Naive thymus-derived CD4-positive, alpha-beta T cell (primary cell): ENCODE data around the gene PHF23. TPM values are rescaled to one million over a fixed set of nuclear protein-coding genes. Genes with fewer than 3 reads are reported as not detected.
A peak's percentile ranks its signal among the peaks of the same experiment; 100 is the strongest.

ENCODE experiments used
- ATAC-seq: fragments of 150-1000 bp; cut with Tn5 transposase; 2 replicates; pipeline ENCODE4 v1.10.0; 2021; ENCODE audit warnings: mild to moderate bottlenecking, moderate library complexity
- CTCF ChIA-PET: fragments of 350-600 bp; sonication (Branson Sonifier 250); formaldehyde crosslinking; loops from one replicate; lab custom pipeline; 2021; ENCODE audit warnings: antibody characterized with exemption; lab: Charles Lee
- POLR2A ChIA-PET: fragments of 350-600 bp; sonication (Branson Sonifier 250); formaldehyde crosslinking; loops from one replicate; lab custom pipeline; 2021; ENCODE audit warnings: antibody characterized with exemption, inconsistent platforms; lab: Charles Lee
- DNase-seq, 9 donors: peaks; one replicate each; pipeline versions ENCODE4 v3.0.0 to v3.0.0-alpha.2; 2020 to 2022; ENCODE audit warnings: mixed read lengths in 1 of 9
- H3K27ac ChIP-seq: one replicate; pipeline ENCODE4 v1.7.0; 2013; ENCODE audit warnings: mild to moderate bottlenecking, low read depth, low read length, moderate library complexity
- H3K27me3 ChIP-seq, 2 donors: one replicate each; pipeline ENCODE4 v1.7.0; 2013; ENCODE audit warnings: low read length in 2 of 2, mild to moderate bottlenecking in 2 of 2, moderate library complexity in 2 of 2; ENCODE audit not compliant: control insufficient read depth in 2 of 2, insufficient read depth in 2 of 2
- H3K36me3 ChIP-seq, 3 experiments: 1 replicate in 2 of 3; 2 replicates in 1 of 3; pipeline ENCODE4 v1.7.0; 2013; ENCODE audit warnings: low read length in 3 of 3, mild to moderate bottlenecking in 3 of 3, moderate library complexity in 1 of 3; ENCODE audit not compliant: insufficient read depth in 3 of 3, control insufficient read depth in 2 of 3
- H3K4me1 ChIP-seq, 2 donors: one replicate each; pipeline ENCODE4 v1.7.0; 2013; ENCODE audit warnings: low read length in 2 of 2, mild to moderate bottlenecking in 2 of 2, moderate library complexity in 1 of 2; ENCODE audit not compliant: control insufficient read depth in 2 of 2, insufficient read depth in 2 of 2
- H3K4me3 ChIP-seq: 2 replicates; pipeline ENCODE4 v1.7.0; 2013; ENCODE audit warnings: mild to moderate bottlenecking, low read length
- H3K9me3 ChIP-seq, 3 experiments: 1 replicate in 2 of 3; 2 replicates in 1 of 3; pipeline ENCODE4 v1.7.0; 2013; ENCODE audit warnings: low read length in 3 of 3; ENCODE audit not compliant: control insufficient read depth in 2 of 3
- H3K27ac Mint-ChIP-seq, 9 donors: one replicate each; pipeline ENCODE4 v1.8.0; 2020 to 2022; ENCODE audit warnings: mixed read lengths in 9 of 9, mild to moderate bottlenecking in 8 of 9, moderate library complexity in 5 of 9, inconsistent platforms in 2 of 9
- H3K27me3 Mint-ChIP-seq, 5 donors: one replicate each; pipeline ENCODE4 v1.8.0; 2021 to 2022; ENCODE audit warnings: mixed read lengths in 5 of 5, mild to moderate bottlenecking in 1 of 5
- H3K36me3 Mint-ChIP-seq, 5 donors: one replicate each; pipeline ENCODE4 v1.8.0; 2020 to 2022; ENCODE audit warnings: mixed read lengths in 5 of 5, mild to moderate bottlenecking in 3 of 5, inconsistent platforms in 1 of 5
- H3K4me1 Mint-ChIP-seq, 7 donors: one replicate each; pipeline ENCODE4 v1.8.0; 2020 to 2022; ENCODE audit warnings: mixed read lengths in 7 of 7, mild to moderate bottlenecking in 3 of 7, inconsistent platforms in 1 of 7
- H3K4me3 Mint-ChIP-seq, 10 donors: one replicate each; pipeline ENCODE4 v1.8.0; 2020 to 2022; ENCODE audit warnings: mild to moderate bottlenecking in 10 of 10, mixed read lengths in 10 of 10, moderate library complexity in 6 of 10, inconsistent platforms in 2 of 10
- H3K9me3 Mint-ChIP-seq, 11 donors: one replicate each; pipeline ENCODE4 v1.8.0; 2020 to 2022; ENCODE audit warnings: mixed read lengths in 11 of 11, mild to moderate bottlenecking in 4 of 11, inconsistent platforms in 1 of 11, moderate library complexity in 1 of 11
- intact Hi-C, 2 donors: fragments of 100-400 bp; cut with micrococcal nuclease; formaldehyde crosslinking; loops; one replicate each; pipeline ENCODE4 v1.15.1; 2023
- polyA plus RNA-seq, 2 donors: library from polyadenylated mRNA; unstranded; fragments of 300-500 nt; fragmentation: Illumina TruSeq; gene quantifications; one replicate each; pipeline ENCODE4 v1.2.3, GENCODE V29; 2021
- total RNA-seq, 6 experiments: library from RNA in 5 of 6; stranded (reverse) in 5 of 6; gene quantifications; 1 replicate in 5 of 6; 2 replicates in 1 of 6; pipeline ENCODE4 v1.2.3 and lab custom pipeline; 2021 to 2026

The PHF23 gene
- total and polyA plus RNA-seq, 7 experiments from 2014 or later: 12.3 to 58.7 (median 41.3) TPM

DNA sequence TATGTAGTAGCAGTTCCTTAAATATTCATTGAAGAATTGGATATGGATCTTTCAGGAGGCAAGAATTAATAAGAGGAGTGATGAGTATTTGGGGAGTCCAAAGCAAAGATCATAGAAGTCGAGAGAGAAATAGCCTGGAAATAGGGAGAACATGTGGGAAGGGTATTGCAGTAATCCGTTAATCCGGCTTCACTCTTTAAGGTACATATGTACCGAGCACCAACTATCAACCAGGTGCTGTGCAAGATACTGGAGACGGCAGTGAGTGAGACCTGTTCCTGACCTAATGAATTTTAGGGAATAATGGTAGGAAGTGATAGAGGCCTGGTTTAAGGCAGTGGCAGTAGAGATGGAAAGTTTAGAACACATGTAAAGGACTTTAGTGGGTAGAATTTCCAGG lies 13.8 kb upstream of the PHF23 start:
- Histone ChIP-seq H3K27me3 (no peaks in the 10 kb centered on the region), H3K4me1 (peaks cover 22 to 32% of the 10 kb centered on the region in 2 donors), H3K27ac (peak overlapping the region; percentile 94), H3K36me3 (peaks cover 0 to 43% (median 0%) of the 10 kb centered on the region in 3 experiments), H3K9me3 (no peaks in the 10 kb centered on the region), H3K4me3 (peak overlapping the region; percentile 91)
- Mint-ChIP-seq H3K27ac (peak overlapping the region; percentile 95 to 100 (median 99)), H3K36me3 (peaks cover 4 to 19% (median 6%) of the 10 kb centered on the region in 5 donors), H3K9me3 (no peaks in the 10 kb centered on the region), H3K27me3 (peaks cover 0 to 4% (median 0%) of the 10 kb centered on the region in 5 donors), H3K4me1 (peaks cover 29 to 51% (median 42%) of the 10 kb centered on the region in 7 donors), H3K4me3 (peak overlapping the region; percentile 82 to 98 (median 94))
- DNase-seq: no peak
- intact Hi-C loops: loop anchor here (2.0 to 5.0 kb wide), 5 partner anchors 149 to 592 kb away; partner anchors contain the start of genes FGF11 (in 1 of the 2), TMEM102 (in 1 of the 2), TMEM256 (in 1 of the 2) and TP53 (in 1 of the 2)
- ATAC-seq: no peak
- ChIA-PET POLR2A (interaction anchor here (1.4 kb wide), 1 partner anchor 43 kb away, joined by 6 read pairs; no protein-coding TSS in a partner anchor), CTCF (no interaction called here)

DNA sequence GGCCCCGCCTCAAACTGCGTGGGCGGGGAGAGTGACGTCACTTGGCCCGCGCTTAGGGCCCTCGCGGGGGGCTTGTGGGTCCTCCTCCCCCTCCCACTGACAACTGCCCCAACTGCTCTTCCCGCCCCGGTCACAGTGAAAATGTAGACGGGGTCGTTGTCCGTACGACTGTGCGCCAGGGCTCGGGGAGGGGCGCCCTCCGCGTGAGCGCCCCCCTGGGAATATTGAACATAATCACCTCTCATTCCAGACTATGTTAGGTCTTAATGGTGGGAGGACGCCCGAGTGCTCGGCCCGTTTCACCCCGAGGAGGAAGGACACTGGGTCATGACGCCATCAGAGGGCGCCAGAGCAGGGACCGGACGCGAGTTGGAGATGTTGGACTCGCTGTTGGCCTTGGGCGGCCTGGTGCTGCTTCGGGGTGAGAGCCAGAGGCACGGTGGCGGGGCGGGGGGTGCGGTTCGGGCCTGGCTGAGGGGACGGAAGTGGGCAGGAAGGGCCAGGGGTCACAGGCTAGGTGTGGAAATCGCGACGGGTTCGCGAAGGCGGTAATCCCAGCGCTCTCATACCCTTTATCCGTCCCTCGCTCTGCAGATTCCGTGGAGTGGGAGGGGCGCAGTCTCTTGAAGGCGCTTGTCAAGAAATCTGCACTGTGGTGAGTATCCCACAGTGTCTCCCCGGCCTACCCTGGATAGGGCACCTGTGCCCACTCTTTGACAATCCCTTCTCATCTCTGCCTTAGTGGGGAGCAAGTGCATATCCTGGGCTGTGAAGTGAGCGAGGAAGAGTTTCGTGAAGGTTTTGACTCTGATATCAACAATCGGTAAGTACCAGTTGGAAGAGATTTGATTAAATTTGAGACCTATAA lies 13.2 kb upstream of the PHF23 start, which contains the start of gene ELP5:
Gene ELP5 (plus strand): TSS at position 40 of the 868 bp plus-strand sequence. CDS start 336 bp downstream, at position 376.
- ChIA-PET CTCF (interaction anchor here (1.2 kb wide), 1 partner anchor 10 kb away, joined by 4 read pairs; the partner anchor contains the start of gene GABARAP), POLR2A (interaction anchor here (0.6 to 3.8 kb wide), 5 partner anchors 11 to 435 kb away, joined by 3 to 78 read pairs (median 4); partner anchors contain the start of genes ACADVL, DLG4, GABARAP and MPDU1)
- no peaks in the 10 kb centered on the region for H3K27me3 ChIP-seq
- peak within 1 kb of the TSS; percentile 95 to 100 (median 99) for H3K27ac Mint-ChIP-seq
- peak within 1 kb of the TSS; percentile 94 for H3K27ac ChIP-seq
- ATAC-seq: peak; percentile 69
- intact Hi-C loops: loop anchor here (1.0 to 5.0 kb wide), 19 partner anchors 9 to 592 kb away; partner anchors contain the start of genes EIF5A (in 2 of the 2), PHF23 (in 2 of the 2), POLR2A (in 2 of the 2) and SENP3 (in 2 of the 2)
- peak in 5 of 9 donors; percentile 73 to 90 (median 83) for DNase-seq
- peak within 1 kb of the TSS; percentile 91 for H3K4me3 ChIP-seq
- H3K27me3 Mint-ChIP-seq: peaks cover 0 to 4% (median 0%) of the 10 kb centered on the region in 5 donors
- peaks cover 22 to 32% of the 10 kb centered on the region in 2 donors for H3K4me1 ChIP-seq
- peaks cover 29 to 51% (median 42%) of the 10 kb centered on the region in 7 donors for H3K4me1 Mint-ChIP-seq
- H3K9me3 Mint-ChIP-seq: no peaks in the 10 kb centered on the region
- H3K9me3 ChIP-seq: no peaks in the 10 kb centered on the region
- peak within 1 kb of the TSS; percentile 85 to 98 (median 96) for H3K4me3 Mint-ChIP-seq
- H3K36me3 ChIP-seq: peaks cover 0 to 41% (median 0%) of the 10 kb centered on the region in 3 experiments
- H3K36me3 Mint-ChIP-seq: peaks cover 4 to 19% (median 6%) of the 10 kb centered on the region in 5 donors

DNA sequence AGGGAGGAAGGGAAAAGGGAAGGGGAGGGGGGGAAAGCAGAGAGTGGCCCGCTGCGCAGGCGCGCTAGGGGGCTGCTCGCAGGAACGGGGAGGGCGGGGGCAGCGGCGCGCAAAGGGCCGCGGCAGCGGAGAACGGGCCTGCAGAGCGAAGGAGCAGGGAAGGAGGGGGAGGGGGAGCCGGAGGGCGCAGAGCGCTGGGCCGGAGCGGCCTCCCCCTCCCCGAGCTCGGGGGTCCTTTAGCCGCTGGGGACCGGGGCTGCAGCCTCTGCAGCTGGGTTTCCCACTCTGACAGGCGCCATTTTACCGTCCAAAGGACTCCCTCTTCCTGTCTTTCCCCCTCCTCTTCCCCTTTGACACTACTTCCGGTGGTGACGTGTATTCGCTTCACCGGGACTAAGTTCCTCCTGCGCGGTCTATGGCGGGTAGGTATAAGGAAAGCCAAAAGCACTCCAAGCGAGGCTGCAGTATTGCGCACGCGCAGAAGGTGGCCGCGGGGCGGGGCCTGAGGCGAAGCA lies 12.5 kb upstream of the PHF23 start, which contains the start of gene CTDNEP1:
Gene CTDNEP1 (minus strand): TSS at position 74 of the 515 bp plus-strand sequence. CDS start 438 bp downstream, outside the sequence.
- ChIA-PET POLR2A (interaction anchor here (0.6 to 3.8 kb wide), 12 partner anchors 11 to 435 kb away, joined by 3 to 78 read pairs (median 3); partner anchors contain the start of genes ACADVL, DLG4, DVL2 and GABARAP), CTCF (interaction anchor here (1.2 kb wide), 1 partner anchor 10 kb away, joined by 4 read pairs; the partner anchor contains the start of gene GABARAP)
- Mint-ChIP-seq H3K27me3 (peaks cover 0 to 4% (median 0%) of the 10 kb centered on the region in 5 donors), H3K9me3 (no peaks in the 10 kb centered on the region), H3K4me1 (peaks cover 29 to 55% (median 42%) of the 10 kb centered on the region in 7 donors), H3K4me3 (peak within 1 kb of the TSS; percentile 85 to 98 (median 96)), H3K36me3 (peaks cover 4 to 17% (median 7%) of the 10 kb centered on the region in 5 donors), H3K27ac (peak within 1 kb of the TSS; percentile 95 to 100 (median 99))
- Histone ChIP-seq H3K27ac (peak within 1 kb of the TSS; percentile 94), H3K36me3 (peaks cover 0 to 38% (median 0%) of the 10 kb centered on the region in 3 experiments), H3K9me3 (no peaks in the 10 kb centered on the region), H3K27me3 (no peaks in the 10 kb centered on the region), H3K4me1 (peaks cover 22 to 32% of the 10 kb centered on the region in 2 donors), H3K4me3 (peak within 1 kb of the TSS; percentile 91)
- peak; percentile 91 for ATAC-seq
- peak; percentile 98 to 100 (median 99) for DNase-seq
- intact Hi-C loops: loop anchor here (1.0 to 5.0 kb wide), 19 partner anchors 10 to 593 kb away; partner anchors contain the start of genes EIF5A (in 2 of the 2), PHF23 (in 2 of the 2), POLR2A (in 2 of the 2) and SENP3 (in 2 of the 2)

- Histone ChIP-seq H3K9me3 (no peaks in the 10 kb centered on the region), H3K4me3 (peak overlapping the region; percentile 91), H3K4me1 (peaks cover 22 to 32% of the 10 kb centered on the region in 2 donors), H3K27ac (peak overlapping the region; percentile 94), H3K36me3 (peaks cover 4 to 38% (median 7%) of the 10 kb centered on the region in 3 experiments), H3K27me3 (no peaks in the 10 kb centered on the region)
- peaks cover 7 to 18% (median 13%) of the 10 kb centered on the region in 5 donors for H3K36me3 Mint-ChIP-seq
- H3K4me1 Mint-ChIP-seq: peaks cover 29 to 56% (median 42%) of the 10 kb centered on the region in 7 donors
- peaks cover 0 to 4% (median 0%) of the 10 kb centered on the region in 5 donors for H3K27me3 Mint-ChIP-seq
- no peaks in the 10 kb centered on the region for H3K9me3 Mint-ChIP-seq
- intact Hi-C loops: loop anchor here (5.0 kb wide), 3 partner anchors 151 to 436 kb away; partner anchors contain the start of genes FGF11 (in 1 of the 2), TMEM102 (in 1 of the 2), TMEM256 (in 1 of the 2) and TP53 (in 1 of the 2)
- no peak for ATAC-seq
- peak overlapping the region; percentile 85 to 98 (median 96) for H3K4me3 Mint-ChIP-seq
- H3K27ac Mint-ChIP-seq: peak overlapping the region; percentile 82 to 100 (median 97)
- POLR2A ChIA-PET: interaction anchor here (0.6 to 3.8 kb wide), 11 partner anchors 10 to 436 kb away, joined by 3 to 78 read pairs (median 3); partner anchors contain the start of genes ACADVL, DLG4, DVL2 and GABARAP
- DNase-seq: peak in 2 of 9 donors; percentile 29 to 64
- CTCF ChIA-PET: interaction anchor here (1.2 kb wide), 1 partner anchor 9 kb away, joined by 4 read pairs; the partner anchor contains the start of gene GABARAP
These were observed 11.7 kb upstream of the PHF23 start for GRCh38 chr17:7250695-7251627.

DNA sequence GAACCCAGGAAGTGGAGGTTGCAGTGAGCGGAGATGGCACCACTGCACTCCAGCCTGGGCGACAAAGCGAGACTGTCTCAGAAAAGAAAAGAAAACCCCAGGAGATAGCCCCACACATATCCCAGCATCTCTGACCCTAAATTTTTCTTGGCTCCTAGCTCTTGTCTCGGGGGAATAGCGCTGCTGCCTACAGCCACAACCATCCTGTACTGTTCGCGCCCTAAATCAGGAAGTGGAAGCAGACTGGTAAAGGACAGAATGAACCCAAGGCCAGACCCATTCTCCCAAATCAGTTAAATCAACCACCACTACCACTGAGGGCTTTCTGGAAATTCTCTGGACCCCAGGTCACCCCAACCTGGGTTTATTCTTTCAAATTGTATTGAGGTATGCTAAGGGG lies 10.6 kb upstream of the PHF23 start:
- H3K27ac ChIP-seq: peak overlapping the region; percentile 94
- intact Hi-C loops: loop anchor here (5.0 kb wide), 3 partner anchors 152 to 437 kb away; partner anchors contain the start of genes FGF11 (in 1 of the 2), TMEM102 (in 1 of the 2), TMEM256 (in 1 of the 2) and TP53 (in 1 of the 2)
- H3K27me3 ChIP-seq: no peaks in the 10 kb centered on the region
- peaks cover 0 to 4% (median 0%) of the 10 kb centered on the region in 5 donors for H3K27me3 Mint-ChIP-seq
- peaks cover 7 to 18% (median 13%) of the 10 kb centered on the region in 5 donors for H3K36me3 Mint-ChIP-seq
- no peaks in the 10 kb centered on the region for H3K9me3 ChIP-seq
- peak overlapping the region; percentile 91 for H3K4me3 ChIP-seq
- no peaks in the 10 kb centered on the region for H3K9me3 Mint-ChIP-seq
- peaks cover 28 to 55% (median 42%) of the 10 kb centered on the region in 7 donors for H3K4me1 Mint-ChIP-seq
- ATAC-seq: no peak
- peak in 1 of 9 donors; percentile 5 for DNase-seq
- H3K4me1 ChIP-seq: peaks cover 22 to 32% of the 10 kb centered on the region in 2 donors
- peaks cover 8 to 31% (median 8%) of the 10 kb centered on the region in 3 experiments for H3K36me3 ChIP-seq
- CTCF ChIA-PET: interaction anchor here (0.6 to 1.0 kb wide), 2 partner anchors 29 to 204 kb away, joined by 3 to 4 read pairs; no protein-coding TSS in a partner anchor
- peak overlapping the region; percentile 85 to 97 (median 94) for H3K4me3 Mint-ChIP-seq
- peak overlapping the region in 8 of 9 donors; percentile 69 to 100 (median 94) for H3K27ac Mint-ChIP-seq
- POLR2A ChIA-PET: interaction anchor here (1.0 to 3.8 kb wide), 3 partner anchors 9 to 236 kb away, joined by 3 to 78 read pairs (median 9); partner anchors contain the start of genes DVL2, GABARAP and PHF23
